Tibial nerve (tissue), 4 donors: ENCODE measurements around the gene HOXB8. TPM values are rescaled to one million over a fixed set of nuclear protein-coding genes. Genes with fewer than 3 reads are reported as not detected.

Experiments used
- DNase-seq, 2 donors: peaks; one replicate each; pipeline ENCODE4 v3.0.0-alpha.2; 2019; ENCODE audit warnings: low spot score in 2 of 2
- H3K27ac ChIP-seq, 4 donors: fragments of 200-600 bp; sonication (generic) in 3 of 4; one replicate each; pipeline ENCODE4 v1.5.1; 2017 to 2019; ENCODE audit warnings: mild to moderate bottlenecking in 1 of 4
- H3K27me3 ChIP-seq, 2 donors: fragments of 200-600 bp; sonication (generic) in 1 of 2; one replicate each; pipeline versions ENCODE4 v1.5.1 to v1.6.0; 2017 to 2019
- H3K36me3 ChIP-seq, 3 donors: fragments of 200-600 bp; sonication (generic); one replicate each; pipeline ENCODE4 v1.5.1; 2018 to 2019
- H3K4me1 ChIP-seq, 4 donors: fragments of 200-600 bp; sonication (generic) in 3 of 4; one replicate each; pipeline ENCODE4 v1.5.1; 2017 to 2019
- H3K4me3 ChIP-seq, 4 donors: fragments of 200-600 bp; sonication (generic) in 3 of 4; one replicate each; pipeline ENCODE4 v1.5.1; 2017 to 2019; ENCODE audit warnings: mild to moderate bottlenecking in 1 of 4, moderate library complexity in 1 of 4
- H3K9me3 ChIP-seq, 4 donors: fragments of 200-600 bp; sonication (generic) in 3 of 4; one replicate each; pipeline ENCODE4 v1.5.1; 2017 to 2019
- CTCF ChIP-seq, 5 experiments: fragments of 200-600 bp in 3 of 5; fragments of 450-650 bp in 2 of 5; sonication (generic) in 3 of 5; IDR thresholded peaks; one replicate each; pipeline ENCODE4 v1.5.1; 2016 to 2019; ENCODE audit warnings: antibody characterized with exemption in 5 of 5, mild to moderate bottlenecking in 3 of 5, moderate library complexity in 2 of 5
- EP300 ChIP-seq, 2 donors: sonication (generic); formaldehyde crosslinking; IDR thresholded peaks; one replicate each; pipeline ENCODE4 v1.6.1; 2017; ENCODE audit warnings: antibody characterized with exemption in 2 of 2, mild to moderate bottlenecking in 1 of 2
- POLR2A ChIP-seq, 2 donors: fragments of 450-650 bp; IDR thresholded peaks; one replicate each; pipeline ENCODE4 v1.6.1; 2017; ENCODE audit warnings: antibody characterized with exemption in 2 of 2, mild to moderate bottlenecking in 2 of 2, moderate library complexity in 2 of 2
- WGBS, 2 donors: methylation state at CpG; one replicate each; pipeline ENCODE4 v1.1.5; 2018; 5-methylcytosine and 5-hydroxymethylcytosine counted together
- total RNA-seq, 4 donors: library from RNA; depleted of rRNA; stranded (reverse); fragments of >200 nt; gene quantifications; one replicate each; pipeline ENCODE4 v1.1.0, GENCODE V29; 2016

Gene HOXB8
- total RNA-seq, 4 donors from 2014 or later: 0.66 to 0.90 TPM; not detected in 2

- H3K27me3 ChIP-seq: peaks cover 0 to 100% of the 10 kb centered on the region in 2 donors
- WGBS, 2 donors: 33 to 37% methylated on average over 26 of the region's 26 CpGs
Measured at GRCh38 chr17:48596735-48597527, 18.2 kb downstream of the HOXB8 start.

GRCh38 chr17:48596000-48596734 lies 18.9 kb downstream of the HOXB8 start:
- peaks cover 0 to 100% of the 10 kb centered on the region in 2 donors for H3K27me3 ChIP-seq
- H3K36me3 ChIP-seq: no peaks in the 10 kb centered on the region
- no peaks in the 10 kb centered on the region for H3K9me3 ChIP-seq
- DNase-seq: no peak
- WGBS, 2 donors: 48 to 53% methylated on average over 53 to 54 of the region's 54 CpGs
- H3K27ac ChIP-seq: peak overlapping the region in 1 of 4 donors; percentile 23
- TF ChIP-seq CTCF (IDR thresholded peaks at IDR 0.05) (no peak), POLR2A (IDR thresholded peaks at IDR 0.05) (no peak), EP300 (IDR thresholded peaks at IDR 0.05) (no peak)
- peaks cover 0 to 54% (median 16%) of the 10 kb centered on the region in 4 donors for H3K4me1 ChIP-seq
- peak overlapping the region in 2 of 4 donors; percentile 9 to 54 for H3K4me3 ChIP-seq

More at GRCh38 chr17:48596735-48597527, 18.2 kb downstream of the HOXB8 start:
- Histone ChIP-seq H3K36me3 (no peaks in the 10 kb centered on the region), H3K27ac (peak overlapping the region in 2 of 4 donors; percentile 71), H3K4me3 (peak overlapping the region; percentile 4 to 54 (median 30)), H3K9me3 (no peaks in the 10 kb centered on the region), H3K4me1 (peaks cover 0 to 53% (median 16%) of the 10 kb centered on the region in 4 donors)
- TF ChIP-seq EP300 (IDR thresholded peaks at IDR 0.05): no peak
- TF ChIP-seq POLR2A (IDR thresholded peaks at IDR 0.05): no peak
- no peak for TF ChIP-seq CTCF (IDR thresholded peaks at IDR 0.05)
- no peak for DNase-seq

- Histone ChIP-seq H3K4me3 (no peak overlapping the region), H3K4me1 (peaks cover 0 to 54% (median 16%) of the 10 kb centered on the region in 4 donors), H3K27ac (no peak overlapping the region), H3K9me3 (no peaks in the 10 kb centered on the region), H3K36me3 (no peaks in the 10 kb centered on the region), H3K27me3 (peaks cover 0 to 100% of the 10 kb centered on the region in 2 donors)
- no peak for DNase-seq
- WGBS, 2 donors: 60 to 67% methylated on average over 25 of the region's 25 CpGs
- TF ChIP-seq EP300 (IDR thresholded peaks at IDR 0.05): no peak
- TF ChIP-seq CTCF (IDR thresholded peaks at IDR 0.05): no peak
- no peak for TF ChIP-seq POLR2A (IDR thresholded peaks at IDR 0.05)
Measured at GRCh38 chr17:48595278-48595999, 19.7 kb downstream of the HOXB8 start.

- H3K27me3 ChIP-seq: peaks cover 0 to 100% of the 10 kb centered on the region in 2 donors
- H3K4me1 ChIP-seq: peaks cover 0 to 54% (median 16%) of the 10 kb centered on the region in 4 donors
- no peak for DNase-seq
- no peak for TF ChIP-seq POLR2A (IDR thresholded peaks at IDR 0.05)
- TF ChIP-seq CTCF (IDR thresholded peaks at IDR 0.05): no peak
- no peak for TF ChIP-seq EP300 (IDR thresholded peaks at IDR 0.05)
- 47 to 68% methylated on average over 25 of the region's 25 CpGs for WGBS, 2 donors
- no peak overlapping the region for H3K27ac ChIP-seq
- H3K9me3 ChIP-seq: no peaks in the 10 kb centered on the region
- H3K36me3 ChIP-seq: no peaks in the 10 kb centered on the region
- H3K4me3 ChIP-seq: no peak overlapping the region
Measured at GRCh38 chr17:48594538-48595277, 20.4 kb downstream of the HOXB8 start.
